Peyer's patch (tissue), 4 donors: Measurements from ENCODE around the gene CD3E.

ENCODE experiments used
- CTCF ChIP-seq, 6 experiments: fragments of 450-650 bp in 4 of 6; fragments of 200-600 bp in 2 of 6; sonication (generic) in 1 of 6; IDR thresholded peaks; one replicate each; pipeline ENCODE4 v1.5.1; 2017 to 2019; ENCODE audit warnings: antibody characterized with exemption in 6 of 6, mild to moderate bottlenecking in 3 of 6, moderate library complexity in 1 of 6
- POLR2A ChIP-seq, 2 donors: fragments of 450-650 bp; IDR thresholded peaks; one replicate each; pipeline ENCODE4 v1.5.1; 2017; ENCODE audit warnings: antibody characterized with exemption in 2 of 2, mild to moderate bottlenecking in 2 of 2, moderate library complexity in 2 of 2

GRCh38 chr11:118310271-118310670, 5.7 kb downstream of the CD3E start:
- TF ChIP-seq CTCF (IDR thresholded peaks at IDR 0.05), result no peak
- no peak for TF ChIP-seq POLR2A (IDR thresholded peaks at IDR 0.05)
